HG03175 (cell line): ENCODE results near the gene PCMT1.
A peak's percentile ranks its signal among the peaks of the same experiment; 100 is the strongest.
"Not testable (repeated sequence)": the region's sequence is repeated elsewhere in the genome, so short reads cannot be mapped to it uniquely, and the experiment has no call there.

ENCODE experiments used
- ATAC-seq: cut with Tn5 transposase; IDR thresholded peaks from one replicate; pipeline ENCODE4 v1.9.1; 2021; ENCODE audit warnings: mild to moderate bottlenecking, moderate library complexity; ENCODE audit not compliant: unreplicated experiment

Gene PCMT1

DNA sequence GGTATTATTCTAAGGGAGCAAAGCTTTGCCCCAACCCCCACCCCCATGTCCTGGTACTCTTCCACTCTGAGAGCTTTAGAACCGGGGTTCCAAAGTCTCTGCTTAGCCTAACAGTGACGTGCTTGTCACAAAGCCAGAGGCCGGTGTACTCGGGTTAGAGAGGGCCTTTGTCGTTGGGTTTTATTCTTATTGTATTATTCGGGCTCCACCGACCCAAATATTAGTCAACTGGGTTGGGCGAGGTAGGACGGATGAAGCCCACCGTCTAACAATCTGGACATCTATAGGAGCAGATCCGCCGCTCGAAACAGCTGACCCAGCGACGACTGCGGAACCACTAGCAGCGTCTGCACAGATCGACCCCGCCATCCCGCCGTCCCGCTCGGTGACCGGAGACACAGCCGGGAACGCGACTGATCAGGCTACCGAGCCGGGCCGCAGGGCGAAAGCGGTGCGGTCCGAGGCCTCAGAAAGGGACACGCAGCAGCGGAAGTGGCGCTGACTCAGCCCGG is 403 bp upstream of the PCMT1 start:
- ATAC-seq: peak; percentile 9

DNA sequence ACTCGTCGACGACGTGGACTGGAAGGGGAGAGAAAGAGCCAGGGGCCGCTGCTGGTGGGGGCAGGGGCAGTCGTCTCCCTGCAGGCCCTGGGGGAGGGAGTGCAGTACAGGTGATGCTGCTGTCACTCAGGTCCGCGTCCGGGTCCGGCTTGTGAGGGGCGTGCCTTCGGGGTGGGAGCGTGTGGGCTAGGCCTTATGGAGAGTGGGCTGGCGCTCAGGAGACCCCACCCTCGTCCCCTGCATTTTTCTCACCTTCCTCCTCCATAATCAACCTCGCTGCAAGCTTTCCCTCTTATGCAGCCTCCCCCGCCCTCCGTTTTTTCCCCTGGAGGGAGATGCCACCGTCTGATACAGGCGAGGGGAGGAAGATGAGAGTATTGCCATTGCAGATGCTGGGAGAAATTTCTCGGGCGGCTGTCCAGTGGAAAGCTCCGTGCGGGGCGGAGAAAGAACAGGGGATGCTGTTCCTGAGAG is 632 bp downstream of the PCMT1 start:
- ATAC-seq: peak; percentile 26

DNA sequence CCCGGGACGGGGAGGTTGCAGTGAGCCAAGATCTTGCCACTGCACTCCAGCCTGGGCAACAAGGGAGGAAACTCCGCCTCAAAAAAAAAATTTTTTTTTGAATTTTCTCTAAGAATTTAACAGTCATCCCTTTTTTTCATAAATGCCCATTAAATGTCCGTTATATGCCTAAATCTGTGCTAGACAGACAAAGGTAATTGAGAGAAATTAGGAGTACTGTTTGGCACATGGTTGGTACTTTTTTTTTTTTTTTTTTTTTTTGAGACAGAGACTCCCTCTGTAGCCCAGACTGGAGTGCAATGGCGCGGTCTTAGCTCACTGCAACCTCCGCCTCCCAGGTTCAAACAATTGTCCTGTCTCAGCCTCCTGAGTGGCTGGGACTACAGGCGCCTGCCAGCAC is 1.7 kb downstream of the PCMT1 start:
- ATAC-seq: no peak

DNA sequence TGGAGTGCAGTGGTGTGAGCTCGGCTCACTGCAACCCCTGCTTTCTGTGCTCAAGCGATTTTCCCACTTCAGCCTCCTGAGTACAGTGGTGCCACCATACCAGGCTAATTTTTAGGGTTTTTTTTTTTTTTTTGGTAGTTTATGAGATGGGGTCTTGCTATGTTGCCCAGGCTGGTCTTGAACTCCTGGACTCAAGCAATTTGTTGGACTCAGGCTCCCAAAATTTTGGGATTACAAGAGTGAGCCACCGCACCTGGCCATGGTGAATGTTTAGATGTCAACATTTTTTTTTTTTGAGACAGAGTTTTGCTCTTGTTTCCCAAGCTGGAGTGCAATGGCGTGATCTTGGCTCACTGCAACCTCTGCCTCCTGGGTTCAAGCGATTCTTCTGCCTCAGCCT is 2.4 kb downstream of the PCMT1 start:
- ATAC-seq: not testable (repeated sequence)

DNA sequence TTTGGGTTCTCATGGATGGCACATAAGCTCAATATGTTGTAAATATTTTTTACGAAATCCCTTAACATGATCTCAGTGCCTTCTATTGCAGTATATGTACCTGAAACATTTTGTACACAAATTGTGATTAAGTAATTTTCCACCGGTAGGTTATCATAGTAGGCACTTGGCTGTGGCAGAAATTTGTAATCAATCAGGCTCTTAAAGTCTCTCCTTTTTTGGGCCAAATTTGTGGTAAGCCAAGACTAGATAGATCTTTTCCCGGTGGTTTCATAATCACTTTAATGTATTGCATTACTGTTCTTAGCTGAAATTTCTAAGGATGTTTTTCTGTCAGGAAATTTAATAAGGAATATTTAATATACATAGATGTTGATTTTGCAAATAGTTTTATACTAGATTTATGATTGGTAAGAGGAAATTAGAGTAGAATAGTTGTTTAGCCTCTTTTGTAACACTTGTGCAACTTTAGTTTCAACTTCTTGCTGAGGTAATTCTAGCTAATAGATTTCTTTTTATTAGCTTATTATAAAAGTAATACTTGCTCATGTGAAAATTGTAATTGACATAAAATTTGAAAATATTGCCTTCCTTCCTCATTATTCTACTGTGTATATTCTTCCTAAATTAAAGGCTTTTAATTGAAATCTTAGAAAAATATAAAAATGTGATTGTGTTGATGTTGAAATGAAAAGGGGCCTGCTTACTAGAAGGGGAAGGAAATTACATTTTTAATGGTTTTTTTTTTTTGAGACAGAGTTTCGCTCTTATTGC is 3.2 kb downstream of the PCMT1 start:
- no peak for ATAC-seq

DNA sequence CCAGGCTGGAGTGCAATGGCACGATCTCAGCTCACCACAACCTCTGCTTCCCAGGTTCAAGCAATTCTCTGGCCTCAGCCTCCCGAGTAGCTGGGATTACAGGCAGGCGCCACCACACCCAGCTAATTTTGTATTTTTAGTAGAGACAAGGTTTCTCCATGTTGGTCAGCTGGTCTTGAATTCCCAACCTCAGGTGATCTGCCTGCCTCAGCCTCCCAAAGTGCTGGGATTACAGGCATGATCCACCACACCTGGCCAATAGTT is 3.8 kb downstream of the PCMT1 start:
- not testable (repeated sequence) for ATAC-seq

DNA sequence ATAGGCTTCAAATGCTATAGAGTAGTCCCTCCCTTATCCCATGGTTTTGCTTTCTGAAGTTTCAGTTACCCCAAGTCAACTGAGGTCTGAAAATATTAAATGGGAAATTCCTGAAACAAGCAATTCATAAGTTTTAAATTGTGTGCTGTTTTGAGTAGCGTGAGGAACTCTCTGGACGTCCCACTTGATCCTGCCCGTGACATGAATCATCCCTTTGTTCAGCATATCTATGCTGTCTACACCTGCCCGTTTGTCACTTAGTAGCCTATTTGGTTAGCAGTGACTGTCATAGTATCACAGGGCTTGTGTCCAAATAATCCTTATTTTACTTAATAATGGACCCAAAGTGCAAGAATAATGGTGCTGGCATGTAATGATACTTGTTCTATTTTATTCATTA is 5.0 kb downstream of the PCMT1 start:
- no peak for ATAC-seq

DNA sequence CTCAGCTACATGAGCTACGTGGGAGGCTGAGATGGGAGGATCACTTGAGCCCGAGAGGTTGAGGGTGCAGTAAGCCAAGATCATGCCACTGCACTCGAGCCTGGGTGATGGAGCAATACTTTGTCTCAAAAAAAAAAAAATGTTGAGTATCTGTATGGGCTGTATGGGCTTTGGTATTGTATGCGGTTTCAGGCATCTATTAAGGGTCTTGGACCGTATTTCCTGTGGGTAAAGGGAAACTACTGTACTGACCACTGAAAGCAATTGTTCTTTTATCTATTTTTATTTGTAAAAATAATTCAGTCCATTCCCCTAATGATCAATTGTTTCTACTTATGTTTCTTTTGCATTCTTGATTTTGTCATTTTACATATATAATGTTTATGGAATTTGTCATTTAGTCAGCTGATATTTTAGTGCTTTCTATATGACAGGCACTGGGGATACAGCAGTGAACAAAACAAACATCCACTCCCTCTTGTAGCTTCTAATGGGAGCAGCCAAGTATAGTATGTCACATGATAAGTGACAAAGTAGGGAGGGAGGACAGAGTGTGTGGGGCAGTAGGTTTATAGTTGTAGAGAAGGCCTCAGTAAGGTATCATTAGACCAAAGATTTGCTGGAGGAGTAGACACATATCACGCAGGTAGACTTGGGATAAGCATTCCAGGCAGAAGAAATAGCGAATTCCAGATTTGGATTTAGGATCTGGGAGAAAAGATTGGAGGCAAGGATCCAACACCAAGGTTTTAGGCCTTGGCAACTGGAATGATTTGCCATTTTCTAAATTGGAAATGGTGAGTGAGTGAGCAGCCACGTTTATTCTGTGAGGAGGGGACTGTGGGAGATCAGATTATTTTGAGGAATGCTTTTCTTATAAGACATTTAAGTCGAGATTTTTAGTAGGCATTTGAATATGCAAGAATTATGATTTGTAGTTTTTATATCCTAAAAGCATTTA is 6.0 kb downstream of the PCMT1 start:
- ATAC-seq: peak; percentile 74

DNA sequence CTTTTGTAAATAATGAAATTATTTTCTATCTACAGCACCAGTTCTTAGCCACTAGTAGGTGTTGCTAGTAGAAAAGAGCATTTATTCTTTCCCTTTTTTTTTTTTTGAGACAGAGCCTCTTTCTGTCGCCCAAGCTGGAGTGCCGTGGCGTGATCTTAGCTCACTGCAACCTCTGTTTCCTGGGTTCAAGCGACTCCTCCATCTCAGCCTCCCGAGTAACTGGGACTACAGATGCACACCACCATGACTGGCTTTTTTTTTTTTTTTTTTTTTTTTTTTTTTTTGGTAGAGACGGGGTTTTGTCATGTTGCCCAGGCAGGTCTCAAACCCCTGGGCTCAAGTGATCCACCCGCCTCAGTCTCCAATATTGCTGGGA is 6.7 kb downstream of the PCMT1 start:
- no peak for ATAC-seq

DNA sequence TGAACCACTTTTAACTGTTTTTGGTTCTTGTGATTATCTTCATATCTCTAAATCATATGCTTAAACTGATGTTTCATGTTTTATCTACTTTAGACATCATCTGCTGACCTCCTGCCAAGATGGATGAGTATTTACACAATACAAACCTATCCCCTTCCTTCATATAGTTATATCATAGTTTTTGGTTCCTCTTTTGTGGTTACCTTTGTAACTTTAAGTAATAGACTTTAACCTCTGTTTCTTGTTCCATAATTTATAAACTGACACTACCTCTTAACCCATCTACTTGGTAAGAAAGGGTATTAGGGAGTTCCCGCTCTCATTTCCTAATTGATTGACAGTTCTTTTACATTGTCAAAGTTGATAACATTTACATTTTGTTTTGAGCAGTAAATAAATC is 11.9 kb downstream of the PCMT1 start:
- peak; percentile 100 for ATAC-seq

DNA sequence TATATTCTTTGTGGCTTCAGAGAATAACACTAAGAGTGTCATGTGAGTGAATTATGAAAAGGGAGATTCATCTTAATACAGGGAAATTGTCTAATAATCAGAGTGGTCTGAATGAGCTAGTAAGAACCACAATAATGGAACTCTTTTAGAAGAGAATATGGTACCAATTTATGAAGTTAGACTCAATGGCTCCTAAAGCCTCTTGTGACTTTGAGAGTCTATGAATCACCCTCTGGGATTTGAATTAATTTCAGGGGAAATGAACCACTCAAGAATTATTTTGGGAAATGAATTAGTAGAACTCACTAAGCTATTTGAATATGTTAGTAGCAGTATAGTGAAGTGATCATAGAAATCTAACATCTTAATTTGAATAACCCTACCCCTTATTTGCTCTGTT is 14.3 kb downstream of the PCMT1 start:
- ATAC-seq: no peak

DNA sequence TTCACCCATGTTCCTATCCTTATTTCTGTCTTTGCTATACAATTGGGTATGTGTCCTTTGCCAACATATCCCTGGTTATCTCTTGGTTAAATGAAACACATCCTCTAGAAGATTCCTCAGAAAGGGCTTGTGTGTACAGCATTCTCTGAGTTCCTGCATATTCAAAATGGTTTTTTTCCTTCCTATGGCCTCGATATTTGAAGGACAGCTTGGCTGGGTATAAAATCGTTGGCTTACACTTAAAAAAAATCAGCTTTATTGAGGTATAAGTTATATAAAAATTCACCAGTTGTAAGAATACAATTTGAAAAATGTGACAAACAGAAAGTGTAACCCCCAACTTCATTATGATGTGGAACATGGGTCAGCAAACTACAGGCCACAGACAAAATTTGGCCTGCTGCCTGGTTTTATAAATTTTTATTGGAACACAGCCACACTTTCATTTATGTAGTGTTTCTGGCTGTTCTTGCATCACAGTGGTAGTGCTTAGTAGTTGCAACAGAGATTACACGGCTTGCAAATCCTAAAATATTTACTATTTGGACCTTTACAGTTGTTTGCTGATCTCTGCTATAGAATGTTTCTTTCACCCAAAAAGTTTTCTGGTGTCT is 16.7 kb downstream of the PCMT1 start:
- ATAC-seq: no peak

DNA sequence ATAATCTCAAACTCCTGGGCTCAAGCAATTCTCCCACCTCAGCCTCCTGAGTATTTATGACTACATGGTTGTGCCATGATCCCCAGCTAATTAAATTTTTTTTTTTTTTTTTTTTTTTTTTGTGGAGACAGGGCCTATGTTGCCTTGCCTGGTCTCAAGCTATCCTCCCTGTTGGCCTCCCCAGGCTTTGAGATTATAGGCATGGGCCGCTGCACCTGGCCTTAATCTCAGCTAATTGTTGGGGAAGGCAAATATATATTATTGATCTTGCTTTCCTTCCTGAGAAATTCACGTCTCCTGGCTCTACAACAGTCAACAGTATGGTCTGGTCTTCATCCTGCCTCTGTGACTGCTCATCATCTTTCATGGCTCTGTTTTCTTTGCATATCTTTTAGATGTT is 20.1 kb downstream of the PCMT1 start:
- ATAC-seq: no peak

DNA sequence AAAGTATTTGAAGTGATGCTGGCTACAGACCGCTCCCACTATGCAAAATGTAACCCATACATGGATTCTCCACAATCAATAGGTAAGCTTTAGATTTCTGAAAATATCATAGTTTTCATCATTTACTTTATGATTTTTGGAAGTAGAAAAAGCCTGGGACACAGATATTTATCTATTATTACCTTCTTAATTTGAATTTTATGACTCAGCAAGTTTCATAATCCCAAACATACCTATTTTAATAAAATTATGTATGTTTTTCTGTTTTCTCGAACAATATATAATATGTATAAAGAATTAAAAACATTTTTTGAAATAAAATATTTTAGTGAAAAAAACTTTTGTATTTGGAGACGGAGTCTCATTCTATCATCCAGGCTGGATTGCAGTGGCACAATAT is 21.6 kb downstream of the PCMT1 start:
- ATAC-seq: no peak

DNA sequence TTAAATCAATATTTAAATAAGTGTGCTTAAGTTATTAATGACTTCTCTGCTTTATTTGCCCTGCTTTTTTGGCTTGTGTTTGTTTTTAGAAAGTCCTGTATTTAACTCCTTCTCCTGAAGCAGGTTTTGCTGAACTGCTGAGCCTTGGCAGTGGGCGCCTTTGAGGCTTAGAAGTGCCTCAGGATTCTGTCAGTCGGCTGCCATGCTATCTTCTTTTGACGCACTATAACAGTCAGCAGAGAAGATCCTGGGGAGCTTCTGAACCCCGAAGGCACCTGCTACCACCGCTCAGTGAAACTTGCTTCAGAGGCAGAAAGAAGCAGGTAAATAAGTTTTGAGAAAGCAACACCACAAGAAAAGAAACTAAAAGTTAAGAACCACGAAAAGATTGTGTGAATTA is 22.4 kb downstream of the PCMT1 start:
- no peak for ATAC-seq

DNA sequence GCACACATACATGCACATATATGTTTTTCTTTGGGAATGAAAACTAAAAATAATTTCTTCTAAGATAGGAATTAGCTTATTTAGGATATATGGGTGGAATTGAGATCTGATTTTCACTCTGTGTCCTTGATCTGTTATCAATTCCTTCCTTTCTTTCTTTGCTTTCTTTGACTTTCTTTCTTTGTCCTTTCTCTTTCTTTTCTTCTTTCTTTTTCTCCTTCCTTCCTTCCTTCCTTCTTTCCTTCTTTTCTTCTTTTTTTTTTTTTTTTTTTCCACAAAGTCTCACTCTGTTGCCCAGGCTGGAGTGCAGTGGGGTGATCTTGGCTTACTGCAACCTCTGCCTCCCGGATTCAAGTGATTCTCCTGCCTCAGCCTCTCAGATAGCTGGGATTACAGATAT is 28.1 kb downstream of the PCMT1 start:
- no peak for ATAC-seq

DNA sequence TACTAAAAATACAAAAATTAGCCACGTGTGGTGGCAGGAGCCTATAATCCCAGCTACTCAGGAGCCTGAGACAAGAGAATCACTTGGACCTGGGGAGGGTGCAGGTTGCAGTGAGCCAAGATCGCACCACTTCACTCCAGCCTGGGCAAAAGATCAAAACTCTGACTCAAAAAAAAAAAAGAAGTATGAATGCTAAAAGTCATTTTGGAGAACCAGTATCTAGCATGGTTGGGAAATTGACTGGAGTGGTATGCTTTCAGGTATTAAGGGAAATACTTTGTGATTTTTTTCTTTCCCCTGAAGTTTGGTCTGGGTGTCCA is 30.1 kb downstream of the PCMT1 start:
- ATAC-seq: no peak

DNA sequence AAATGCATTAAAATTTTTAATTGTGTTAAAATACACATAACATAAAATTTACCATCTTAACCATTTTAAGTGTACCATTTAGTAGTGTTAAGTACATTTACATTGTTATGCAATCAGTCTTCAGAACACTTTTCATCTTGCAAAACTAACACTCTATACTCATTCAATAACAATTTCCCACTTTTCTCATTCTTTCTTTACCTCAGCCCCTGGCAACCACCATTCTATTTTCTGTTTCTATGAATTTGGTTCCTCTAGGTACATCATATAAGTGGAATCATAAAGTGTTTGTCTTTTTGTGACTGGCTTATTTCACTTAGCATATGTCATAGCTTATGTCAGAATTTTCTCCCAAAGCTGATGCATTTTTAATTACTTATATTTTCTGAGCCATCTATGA is 32.2 kb downstream of the PCMT1 start:
- no peak for ATAC-seq

DNA sequence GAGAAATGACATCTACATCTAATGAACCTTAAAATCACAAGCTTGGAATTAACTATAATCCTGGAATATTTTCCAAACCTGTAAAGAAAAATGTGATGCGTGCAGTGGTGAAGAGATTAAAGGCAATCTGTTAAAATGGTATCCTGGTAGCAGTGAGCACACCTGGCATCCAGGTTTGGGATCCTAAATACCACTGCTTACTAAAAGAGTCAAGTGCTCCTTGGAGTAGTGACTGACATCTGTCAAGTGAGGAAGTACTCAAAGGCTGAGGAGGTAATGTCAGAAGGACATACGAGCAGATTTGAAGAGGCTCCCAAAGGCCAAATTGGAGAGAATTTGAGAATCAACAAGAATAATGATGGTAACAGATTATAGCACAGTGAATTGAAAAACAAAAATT is 32.8 kb downstream of the PCMT1 start:
- ATAC-seq: no peak

DNA sequence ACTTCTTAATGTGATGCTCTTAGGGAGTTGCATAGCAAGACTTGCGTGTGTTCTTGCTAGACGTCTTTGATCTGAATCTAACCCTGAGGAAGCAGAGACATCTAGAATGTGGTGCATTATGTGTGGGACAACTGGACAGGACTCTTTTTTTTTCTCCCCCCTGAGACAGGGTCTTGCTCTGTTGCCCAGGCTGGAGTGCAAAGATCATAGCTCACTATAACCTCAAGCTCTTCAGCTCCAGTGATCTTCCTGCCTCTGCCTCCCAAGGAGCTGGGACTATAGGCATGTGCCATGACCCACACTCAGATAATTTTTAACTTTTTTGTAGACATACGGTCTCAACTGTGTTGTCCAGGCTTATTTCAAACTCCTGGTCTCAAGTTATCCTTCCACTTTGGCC is 34.0 kb downstream of the PCMT1 start:
- ATAC-seq: no peak

DNA sequence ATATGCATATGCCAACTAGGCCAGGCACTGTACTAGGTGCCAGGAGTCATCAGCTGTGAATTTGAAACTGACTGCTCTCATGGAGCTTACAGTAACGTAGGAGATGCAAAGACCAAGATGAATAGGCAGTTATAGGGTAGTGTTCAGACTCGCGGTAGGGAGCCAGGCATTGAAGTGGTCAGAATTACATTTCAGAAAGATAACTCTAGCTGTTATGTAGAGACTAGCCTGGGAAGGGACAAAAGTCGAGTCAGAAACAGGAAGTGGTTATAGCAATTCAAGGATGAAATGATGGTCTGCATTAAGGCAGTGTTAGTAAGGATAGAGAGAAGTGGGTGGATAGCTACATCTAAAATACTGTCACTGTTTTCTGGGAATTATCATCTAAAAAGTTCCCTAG is 56.6 kb downstream of the PCMT1 start:
- no peak for ATAC-seq

DNA sequence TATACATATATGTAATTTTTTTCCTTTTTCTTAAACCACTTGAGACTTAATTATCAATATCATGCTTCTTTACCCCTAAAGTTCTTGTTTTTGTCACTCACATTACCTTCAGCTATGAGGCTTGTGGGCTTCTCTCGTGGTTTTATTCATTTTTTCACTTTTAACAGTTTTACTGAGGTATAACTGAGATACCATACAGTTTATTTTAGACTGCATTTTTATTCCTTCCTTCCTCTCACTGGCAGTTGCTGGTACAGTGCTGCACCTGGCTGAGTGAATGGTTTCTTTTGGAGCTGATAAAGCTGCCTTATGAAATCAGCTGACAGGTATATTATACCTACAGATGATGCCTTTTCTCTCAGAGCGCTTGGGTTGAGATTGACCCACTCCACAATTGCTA is 60.3 kb downstream of the PCMT1 start:
- no peak for ATAC-seq
